Activated B cell treated with CpG ODN at 0.5 μM for 24 hours (primary cell): ENCODE results near the gene GCNT4. TPM values are rescaled to one million over a fixed set of nuclear protein-coding genes. Genes with fewer than 3 reads are reported as not detected.

Experiments
- ATAC-seq: fragments of 200-7000 bp; cut with Tn5 transposase; one replicate; pipeline ENCODE4 v1.10.0; 2021; ENCODE audit warnings: low read depth, mild to moderate bottlenecking, moderate library complexity
- CTCF ChIA-PET: fragments of 350-600 bp; sonication (Branson Sonifier 250); formaldehyde crosslinking; loops from one replicate; lab custom pipeline; 2021; ENCODE audit warnings: antibody characterized with exemption; lab: Charles Lee
- POLR2A ChIA-PET: fragments of 350-600 bp; sonication (Branson Sonifier 250); formaldehyde crosslinking; loops from one replicate; lab custom pipeline; 2021; ENCODE audit warnings: antibody characterized with exemption; lab: Charles Lee
- DNase-seq: peaks from one replicate; pipeline ENCODE4 v3.0.0; 2022
- H3K27ac Mint-ChIP-seq: one replicate; pipeline ENCODE4 v1.8.0; 2020; ENCODE audit warnings: mixed read lengths
- H3K27me3 Mint-ChIP-seq: one replicate; pipeline ENCODE4 v1.8.0; 2021; ENCODE audit warnings: mixed read lengths
- H3K36me3 Mint-ChIP-seq: one replicate; pipeline ENCODE4 v1.8.0; 2021; ENCODE audit warnings: low read depth, mixed read lengths
- H3K4me1 Mint-ChIP-seq: one replicate; pipeline ENCODE4 v1.8.0; 2021; ENCODE audit warnings: mixed read lengths
- H3K4me3 Mint-ChIP-seq: one replicate; pipeline ENCODE4 v1.8.0; 2020; ENCODE audit warnings: mild to moderate bottlenecking, mixed read lengths
- H3K9me3 Mint-ChIP-seq: one replicate; pipeline ENCODE4 v1.8.0; 2020; ENCODE audit warnings: mixed read lengths
- CTCF ChIP-seq: fragments of 200-600 bp; IDR thresholded peaks from one replicate; pipeline ENCODE4 v1.8.0; 2022; ENCODE audit warnings: antibody characterized with exemption, mild to moderate bottlenecking
- intact Hi-C: fragments of 100-400 bp; cut with micrococcal nuclease; formaldehyde crosslinking; loops from one replicate; pipeline ENCODE4 v1.15.1; 2024
- total RNA-seq: library from RNA; stranded (reverse); gene quantifications from 2 replicates; pipeline ENCODE4 v1.2.3, GENCODE V29; 2022

Gene GCNT4
- total RNA-seq, 1 donor from 2014 or later: not detected

GRCh38 chr5:75023368-75024159 is 28.8 kb downstream of the GCNT4 start:
- CTCF ChIA-PET: no interaction called here
- no peaks in the 10 kb centered on the region for H3K36me3 Mint-ChIP-seq
- no peak overlapping the region for H3K4me3 Mint-ChIP-seq
- no peak for TF ChIP-seq CTCF
- no peaks in the 10 kb centered on the region for H3K9me3 Mint-ChIP-seq
- H3K4me1 Mint-ChIP-seq: no peaks in the 10 kb centered on the region
- DNase-seq (no peak), ATAC-seq (no peak)
- POLR2A ChIA-PET: no interaction called here
- H3K27ac Mint-ChIP-seq: no peak overlapping the region
- H3K27me3 Mint-ChIP-seq: peaks cover 10% of the 10 kb centered on the region
- intact Hi-C loops: no loop called here

- Mint-ChIP-seq H3K4me1 (no peaks in the 10 kb centered on the region), H3K36me3 (no peaks in the 10 kb centered on the region), H3K9me3 (no peaks in the 10 kb centered on the region), H3K27me3 (peaks cover 10% of the 10 kb centered on the region), H3K27ac (no peak overlapping the region), H3K4me3 (no peak overlapping the region)
- intact Hi-C loops: no loop called here
- POLR2A ChIA-PET: no interaction called here
- CTCF ChIA-PET: no interaction called here
- no peak for TF ChIP-seq CTCF
- ATAC-seq (no peak), DNase-seq (no peak)
These were observed 30.6 kb downstream of the GCNT4 start for GRCh38 chr5:75021800-75022199.

GRCh38 chr5:75021219-75021618 is 31.1 kb downstream of the GCNT4 start:
- intact Hi-C loops: no loop called here
- H3K36me3 Mint-ChIP-seq: no peaks in the 10 kb centered on the region
- H3K27ac Mint-ChIP-seq: no peak overlapping the region
- peaks cover 10% of the 10 kb centered on the region for H3K27me3 Mint-ChIP-seq
- no peak for TF ChIP-seq CTCF
- CTCF ChIA-PET: no interaction called here
- H3K9me3 Mint-ChIP-seq: no peaks in the 10 kb centered on the region
- no peak for DNase-seq
- ATAC-seq: no peak
- no peak overlapping the region for H3K4me3 Mint-ChIP-seq
- POLR2A ChIA-PET: no interaction called here
- no peaks in the 10 kb centered on the region for H3K4me1 Mint-ChIP-seq

GRCh38 chr5:75020016-75020656 is 32.2 kb downstream of the GCNT4 start:
- POLR2A ChIA-PET: no interaction called here
- no peaks in the 10 kb centered on the region for H3K36me3 Mint-ChIP-seq

More at GRCh38 chr5:75020016-75020656, 32.2 kb downstream of the GCNT4 start:
- CTCF ChIA-PET: no interaction called here
- Mint-ChIP-seq H3K9me3 (no peaks in the 10 kb centered on the region), H3K27me3 (peaks cover 7% of the 10 kb centered on the region), H3K4me3 (no peak overlapping the region), H3K27ac (no peak overlapping the region), H3K4me1 (no peaks in the 10 kb centered on the region)
- ATAC-seq: no peak
- TF ChIP-seq CTCF: no peak
- intact Hi-C loops: no loop called here
- DNase-seq: no peak
